ENCODE measurements around the gene TAPT1. TPM values are rescaled to one million over a fixed set of nuclear protein-coding genes. Genes with fewer than 3 reads are reported as not detected.

Gene TAPT1
- total RNA-seq, 1 experiment from 2014 or later, result 17.3 TPM

- no TSS peak for BruUV-seq (replicated peaks)
- H3K27ac ChIP-seq (ENCODE audit: low read length), result no peak overlapping the region
- intact Hi-C loops (cut with micrococcal nuclease; ENCODE audit: unreplicated experiment) (no loop called here), in situ Hi-C loops (cut with HindIII; ENCODE audit: low pct_unique_long_range_greater_than_20kb, low sequenced_read_pairs) (no loop called here)
- CTCF ChIA-PET, result no interaction called here
- ATAC-seq, result no peak
- no peaks in the 10 kb centered on the region for H3K9me3 ChIP-seq (ENCODE audit: control insufficient read depth, insufficient read depth, low read depth, low read length)
- no peak for DNase-seq (ENCODE audit: low read depth, low spot score)
- no peak overlapping the region for H3K4me3 ChIP-seq (ENCODE audit: low read depth in 2 of 2, low read length in 2 of 2)
- no peaks in the 10 kb centered on the region for H3K27me3 ChIP-seq (ENCODE audit: control insufficient read depth, insufficient read depth, low read length)
- H3K4me1 ChIP-seq (ENCODE audit: control insufficient read depth, insufficient read depth, low read length), result no peaks in the 10 kb centered on the region
- POLR2A ChIA-PET, result no interaction called here
- no peaks in the 10 kb centered on the region for H3K36me3 ChIP-seq (ENCODE audit: control insufficient read depth, insufficient read depth, low read length)
- TF ChIP-seq POLR2AphosphoS5 (IDR thresholded peaks at IDR 0.05; ENCODE audit: low read depth, low read length), result no peak
- no peak for TF ChIP-seq REST (IDR thresholded peaks at IDR 0.05; ENCODE audit: insufficient read depth in 1 of 2, low read depth in 2 of 2, low read length in 1 of 2)
- TF ChIP-seq SIN3A (IDR thresholded peaks at IDR 0.05; ENCODE audit: borderline replicate concordance, insufficient read depth, low read depth, low read length), result no peak
- TF ChIP-seq CTCF (IDR thresholded peaks at IDR 0.05), result no peak
- TF ChIP-seq TCF7L2 (IDR thresholded peaks at IDR 0.05; ENCODE audit: low read depth, low read length), result no peak
These were observed 89.4 kb downstream of the TAPT1 start for GRCh38 chr4:16136827-16137226.

- DNase-seq (ENCODE audit: low read depth, low spot score) (no peak), ATAC-seq (no peak)
- no peaks in the 10 kb centered on the region for H3K36me3 ChIP-seq (ENCODE audit: control insufficient read depth, insufficient read depth, low read length)
- no peak overlapping the region for H3K27ac ChIP-seq (ENCODE audit: low read length)
- no peak overlapping the region for H3K4me3 ChIP-seq (ENCODE audit: low read depth in 2 of 2, low read length in 2 of 2)
- no peaks in the 10 kb centered on the region for H3K9me3 ChIP-seq (ENCODE audit: control insufficient read depth, insufficient read depth, low read depth, low read length)
- ChIA-PET POLR2A (no interaction called here), CTCF (no interaction called here)
- no peaks in the 10 kb centered on the region for H3K27me3 ChIP-seq (ENCODE audit: control insufficient read depth, insufficient read depth, low read length)
- BruUV-seq (replicated peaks), result no TSS peak
- intact Hi-C loops (cut with micrococcal nuclease; ENCODE audit: unreplicated experiment), result no loop called here
- TF ChIP-seq REST (IDR thresholded peaks at IDR 0.05; ENCODE audit: insufficient read depth in 1 of 2, low read depth in 2 of 2, low read length in 1 of 2) (no peak), CTCF (IDR thresholded peaks at IDR 0.05) (no peak), SIN3A (IDR thresholded peaks at IDR 0.05; ENCODE audit: borderline replicate concordance, insufficient read depth, low read depth, low read length) (no peak)
- in situ Hi-C loops (cut with HindIII; ENCODE audit: low pct_unique_long_range_greater_than_20kb, low sequenced_read_pairs), result no loop called here
- no peaks in the 10 kb centered on the region for H3K4me1 ChIP-seq (ENCODE audit: control insufficient read depth, insufficient read depth, low read length)
These were observed 90.0 kb downstream of the TAPT1 start for GRCh38 chr4:16136311-16136710.
